DND-41 (cell line): ENCODE data around the gene RPS13.

ENCODE experiments used
- ATAC-seq: fragments of 200-7000 bp; cut with Tn5 transposase; 3 replicates; pipeline ENCODE4 v1.9.1; 2021; ENCODE audit warnings: low read depth; ENCODE audit not compliant: insufficient read depth
- DNase-seq: peaks from one replicate; pipeline ENCODE4 v3.0.0-alpha.2; 2020
- H2AFZ ChIP-seq: 2 replicates; pipeline ENCODE4 v1.6.0; 2012; ENCODE audit warnings: low read depth, low read length
- H3K27ac ChIP-seq: 2 replicates; pipeline ENCODE4 v1.5.1; 2012; ENCODE audit warnings: low read length, inconsistent platforms
- H3K27me3 ChIP-seq: fragments of 200-600 bp; sonication (generic); 2 replicates; pipeline ENCODE4 v1.6.0; 2012; ENCODE audit warnings: low read length, mild to moderate bottlenecking, inconsistent platforms; ENCODE audit not compliant: insufficient read depth, poor library complexity
- H3K36me3 ChIP-seq: 2 replicates; pipeline ENCODE4 v1.5.1; 2012; ENCODE audit warnings: low read length, inconsistent platforms; ENCODE audit not compliant: insufficient read depth
- H3K4me1 ChIP-seq: 2 replicates; pipeline ENCODE4 v1.5.1; 2012; ENCODE audit warnings: mild to moderate bottlenecking, low read length; ENCODE audit not compliant: insufficient read depth
- H3K4me2 ChIP-seq: 2 replicates; pipeline ENCODE4 v1.6.0; 2012; ENCODE audit warnings: mild to moderate bottlenecking, moderate library complexity, low read length, inconsistent platforms; ENCODE audit not compliant: insufficient read depth
- H3K4me3 ChIP-seq, 2 experiments: fragments of 200-600 bp in 1 of 2; shearing (Covaris generic) in 1 of 2; 2 replicates each; pipeline ENCODE4 v1.5.1; 2012 to 2016; ENCODE audit warnings: inconsistent platforms in 2 of 2, low read length in 2 of 2, mild to moderate bottlenecking in 2 of 2, low read depth in 1 of 2, moderate library complexity in 1 of 2
- H3K79me2 ChIP-seq: 2 replicates; pipeline ENCODE4 v1.6.0; 2012; ENCODE audit warnings: low read length, inconsistent platforms; ENCODE audit not compliant: insufficient read depth
- H3K9ac ChIP-seq: 2 replicates; pipeline ENCODE4 v1.6.0; 2012; ENCODE audit warnings: low read depth, mild to moderate bottlenecking, inconsistent platforms, low read length, moderate library complexity
- H3K9me3 ChIP-seq: 2 replicates; pipeline ENCODE4 v1.5.1; 2012; ENCODE audit warnings: low read length, moderate library complexity, mild to moderate bottlenecking, inconsistent platforms; ENCODE audit not compliant: insufficient read depth, severe bottlenecking
- H4K20me1 ChIP-seq: 2 replicates; pipeline ENCODE4 v1.6.0; 2012; ENCODE audit warnings: low read length; ENCODE audit not compliant: insufficient read depth
- EZH2 ChIP-seq: IDR thresholded peaks from 3 replicates; pipeline ENCODE4 v1.6.1; 2012; ENCODE audit warnings: borderline replicate concordance, low read depth, mild to moderate bottlenecking, moderate library complexity, low read length, inconsistent platforms; ENCODE audit not compliant: severe bottlenecking
- TF ChIP-seq, protein P1 (sequence below): IDR thresholded peaks from 2 replicates; pipeline ENCODE4 v1.5.1; 2012; ENCODE audit warnings: borderline replicate concordance, low read length, moderate library complexity, mild to moderate bottlenecking; ENCODE audit not compliant: poor library complexity, severe bottlenecking; ENCODE audit errors: extremely low read depth

Gene RPS13

DNA sequence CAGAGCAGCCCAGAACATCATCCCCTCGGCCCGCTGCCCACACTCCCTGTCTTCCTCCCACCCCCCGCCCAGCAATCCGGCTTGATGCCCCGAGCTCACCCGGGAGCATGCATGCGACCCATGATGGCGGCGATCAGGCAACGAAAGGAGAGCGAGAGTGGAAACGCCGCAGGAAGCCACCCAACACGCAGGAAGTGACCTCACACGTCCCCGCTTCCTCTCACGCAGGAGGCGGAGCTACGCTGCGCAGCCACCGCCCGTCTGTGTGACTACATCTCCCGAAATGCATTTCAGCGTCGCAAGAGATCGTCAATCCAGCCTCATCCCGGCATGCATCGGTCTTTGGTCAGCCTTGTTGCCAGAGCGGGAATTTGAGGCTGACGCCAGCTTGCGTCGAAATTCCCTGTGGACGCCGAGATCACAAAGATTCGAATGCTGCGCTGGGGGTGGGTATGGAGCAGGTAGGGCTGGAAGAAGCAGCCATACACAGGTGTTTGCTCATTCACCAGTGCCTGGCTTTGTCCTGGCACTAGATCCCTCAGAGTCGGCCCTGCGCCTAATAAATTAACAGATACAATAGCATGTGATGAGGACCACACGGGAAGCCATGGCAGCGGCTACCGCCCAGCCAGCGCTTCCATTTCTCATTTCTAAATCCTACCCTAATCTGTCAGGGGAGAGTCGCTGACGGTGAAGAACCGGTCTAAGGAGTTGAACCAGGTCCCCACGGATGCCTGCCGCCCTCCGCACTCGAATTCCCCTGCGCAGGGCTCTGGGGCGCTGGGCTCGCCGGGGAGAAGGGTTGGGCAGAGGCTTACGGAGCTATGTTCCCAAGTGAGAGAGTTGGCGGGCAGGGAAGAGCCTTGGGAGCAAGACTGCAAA, at the start of gene RPS13:
Gene RPS13, minus strand, starts transcription at position 148 of the 882 bp plus-strand sequence. Its CDS starts 26 bp downstream, at position 122.
- TF ChIP-seq EZH2 = no peak
- TF ChIP-seq, protein P1, sequence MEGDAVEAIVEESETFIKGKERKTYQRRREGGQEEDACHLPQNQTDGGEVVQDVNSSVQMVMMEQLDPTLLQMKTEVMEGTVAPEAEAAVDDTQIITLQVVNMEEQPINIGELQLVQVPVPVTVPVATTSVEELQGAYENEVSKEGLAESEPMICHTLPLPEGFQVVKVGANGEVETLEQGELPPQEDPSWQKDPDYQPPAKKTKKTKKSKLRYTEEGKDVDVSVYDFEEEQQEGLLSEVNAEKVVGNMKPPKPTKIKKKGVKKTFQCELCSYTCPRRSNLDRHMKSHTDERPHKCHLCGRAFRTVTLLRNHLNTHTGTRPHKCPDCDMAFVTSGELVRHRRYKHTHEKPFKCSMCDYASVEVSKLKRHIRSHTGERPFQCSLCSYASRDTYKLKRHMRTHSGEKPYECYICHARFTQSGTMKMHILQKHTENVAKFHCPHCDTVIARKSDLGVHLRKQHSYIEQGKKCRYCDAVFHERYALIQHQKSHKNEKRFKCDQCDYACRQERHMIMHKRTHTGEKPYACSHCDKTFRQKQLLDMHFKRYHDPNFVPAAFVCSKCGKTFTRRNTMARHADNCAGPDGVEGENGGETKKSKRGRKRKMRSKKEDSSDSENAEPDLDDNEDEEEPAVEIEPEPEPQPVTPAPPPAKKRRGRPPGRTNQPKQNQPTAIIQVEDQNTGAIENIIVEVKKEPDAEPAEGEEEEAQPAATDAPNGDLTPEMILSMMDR = no peak
- ATAC-seq = peak; percentile 92
- Histone ChIP-seq H3K4me1 (peaks cover 40% of the 10 kb centered on the region), H3K79me2 (peaks cover 44% of the 10 kb centered on the region), H3K9me3 (no peaks in the 10 kb centered on the region), H4K20me1 (peaks cover 27% of the 10 kb centered on the region; the same call in 1 of the 2 replicates), H3K4me2 (peak within 1 kb of the TSS; percentile 78), H3K9ac (peak within 1 kb of the TSS; percentile 89), H2AFZ (peak within 1 kb of the TSS; percentile 91), H3K27ac (peak within 1 kb of the TSS; percentile 97), H3K27me3 (no peaks in the 10 kb centered on the region), H3K36me3 (peaks cover 45% of the 10 kb centered on the region), H3K4me3 (peak within 1 kb of the TSS; percentile 87 to 90)
- peak; percentile 97 for DNase-seq

DNA sequence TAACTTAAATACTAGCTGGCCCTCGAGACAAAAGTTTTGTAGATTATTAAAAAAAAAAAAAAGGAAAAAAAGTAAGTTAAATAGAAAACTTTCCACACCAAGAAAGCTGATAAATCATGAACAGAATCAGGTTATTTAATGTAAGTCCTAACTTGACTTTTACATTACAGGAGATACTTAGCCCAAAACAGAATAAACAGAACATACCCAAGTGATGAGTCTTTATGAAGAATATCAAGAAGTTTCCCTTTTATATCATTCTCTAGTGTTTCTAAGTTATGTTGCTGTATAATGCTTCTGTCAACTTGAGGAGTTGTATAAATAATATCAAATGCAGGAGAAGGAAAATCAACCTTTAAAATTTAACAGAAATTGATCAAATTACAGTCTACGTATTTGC, 44.5 kb upstream of the RPS13 start:
- Histone ChIP-seq H3K4me3 (no peak overlapping the region), H3K36me3 (peaks cover 3% of the 10 kb centered on the region; the same call in 1 of the 2 replicates), H3K4me1 (no peaks in the 10 kb centered on the region), H3K9me3 (no peaks in the 10 kb centered on the region), H3K27me3 (no peaks in the 10 kb centered on the region), H3K27ac (no peak overlapping the region), H3K4me2 (no peak overlapping the region), H3K9ac (no peak overlapping the region), H3K79me2 (no peaks in the 10 kb centered on the region), H4K20me1 (no peaks in the 10 kb centered on the region), H2AFZ (no peak overlapping the region)
- DNase-seq (no peak), ATAC-seq (no peak)
- TF ChIP-seq, protein P1 = no peak
- no peak for TF ChIP-seq EZH2

DNA sequence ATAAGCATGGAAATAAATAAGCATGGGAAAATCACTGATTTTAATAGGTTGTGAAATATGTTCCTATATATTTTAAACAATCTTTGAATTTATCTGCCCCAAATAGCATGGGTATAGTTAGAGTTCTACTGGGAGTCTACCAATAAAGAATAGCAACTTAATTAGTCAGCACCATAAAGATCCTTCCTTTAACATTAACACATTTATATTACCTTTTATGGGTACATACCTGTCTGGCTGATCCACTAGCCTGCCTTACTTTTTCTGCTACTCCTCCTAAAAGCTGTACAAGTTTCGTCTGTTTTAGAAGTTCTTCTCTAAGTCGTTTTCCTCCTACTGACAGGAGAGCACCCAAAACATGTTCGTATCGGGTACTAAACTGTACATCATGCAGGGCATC, 39.8 kb upstream of the RPS13 start:
- Histone ChIP-seq H3K9me3 (no peaks in the 10 kb centered on the region), H2AFZ (no peak overlapping the region), H3K4me2 (no peak overlapping the region), H3K36me3 (peaks cover 16% of the 10 kb centered on the region; the same call in 1 of the 2 replicates), H3K79me2 (no peaks in the 10 kb centered on the region), H3K4me1 (no peaks in the 10 kb centered on the region), H3K27me3 (no peaks in the 10 kb centered on the region), H3K4me3 (no peak overlapping the region), H3K9ac (no peak overlapping the region), H3K27ac (no peak overlapping the region), H4K20me1 (no peaks in the 10 kb centered on the region)
- no peak for TF ChIP-seq EZH2
- TF ChIP-seq, protein P1 = no peak
- ATAC-seq (no peak), DNase-seq (no peak)
